CD14-positive monocyte (primary cell): ENCODE measurements around the gene FAHD2A. TPM values are rescaled to one million over a fixed set of nuclear protein-coding genes. Genes with fewer than 3 reads are reported as not detected.

Experiments used
- DNase-seq, 3 donors: peaks; one replicate each; pipeline ENCODE4 v3.0.0-alpha.2; 2011 to 2022
- H2AFZ ChIP-seq: 2 replicates; pipeline ENCODE4 v1.6.0; 2012; ENCODE audit warnings: mild to moderate bottlenecking, low read depth, low read length, inconsistent platforms; ENCODE audit not compliant: insufficient read depth, poor library complexity, severe bottlenecking
- H3K27ac ChIP-seq, 2 donors: 1 replicate in 1 of 2; 2 replicates in 1 of 2; pipeline ENCODE4 v1.5.1; 2012 to 2013; ENCODE audit warnings: low read length in 2 of 2, control low read depth in 1 of 2, inconsistent platforms in 1 of 2, low read depth in 1 of 2, mild to moderate bottlenecking in 1 of 2
- H3K27me3 ChIP-seq, 2 donors: one replicate each; pipeline versions ENCODE4 v1.6.0 to v1.6.1; 2011 to 2013; ENCODE audit warnings: low read length in 2 of 2; ENCODE audit not compliant: control insufficient read depth in 2 of 2, insufficient read depth in 2 of 2
- H3K36me3 ChIP-seq, 2 donors: replicated peaks in 1 of 2; 1 replicate in 1 of 2; 2 replicates in 1 of 2; pipeline versions ENCODE4 v1.5.1 to v1.6.1; 2012 to 2013; ENCODE audit warnings: low read length in 2 of 2, control low read depth in 1 of 2, inconsistent platforms in 1 of 2, mild to moderate bottlenecking in 1 of 2; ENCODE audit not compliant: insufficient read depth in 2 of 2, control insufficient read depth in 1 of 2
- H3K4me1 ChIP-seq, 2 donors: 1 replicate in 1 of 2; 2 replicates in 1 of 2; pipeline versions ENCODE4 v1.5.1 to v1.6.1; 2012 to 2013; ENCODE audit warnings: low read length in 2 of 2, control low read depth in 1 of 2, inconsistent platforms in 1 of 2, mild to moderate bottlenecking in 1 of 2, moderate library complexity in 1 of 2; ENCODE audit not compliant: insufficient read depth in 2 of 2, control insufficient read depth in 1 of 2
- H3K4me2 ChIP-seq: replicated peaks from 2 replicates; pipeline ENCODE3; 2012; ENCODE audit warnings: low read length, moderate library complexity, mild to moderate bottlenecking; ENCODE audit not compliant: poor library complexity, severe bottlenecking; ENCODE audit errors: extremely low read depth
- H3K4me3 ChIP-seq, 3 experiments: fragments of 200-600 bp in 1 of 3; sonication (generic) in 1 of 3; replicated peaks in 1 of 3; 1 replicate in 2 of 3; 2 replicates in 1 of 3; pipeline ENCODE4 v1.5.1; 2011 to 2013; ENCODE audit warnings: low read length in 3 of 3, mild to moderate bottlenecking in 3 of 3, control low read depth in 2 of 3, low read depth in 2 of 3, inconsistent platforms in 1 of 3, moderate library complexity in 1 of 3
- H3K79me2 ChIP-seq: 2 replicates; pipeline ENCODE4 v1.6.0; 2012; ENCODE audit warnings: mild to moderate bottlenecking, control low read depth, inconsistent platforms, low read length, moderate library complexity; ENCODE audit not compliant: insufficient read depth
- H3K9ac ChIP-seq: 2 replicates; pipeline ENCODE4 v1.6.0; 2017; ENCODE audit warnings: low read length, mild to moderate bottlenecking; ENCODE audit not compliant: insufficient read depth, poor library complexity, severe bottlenecking
- H3K9me3 ChIP-seq, 2 donors: replicated peaks in 1 of 2; 1 replicate in 1 of 2; 2 replicates in 1 of 2; pipeline versions ENCODE4 v1.5.1 to v1.6.1; 2012 to 2013; ENCODE audit warnings: low read length in 2 of 2, control low read depth in 1 of 2; ENCODE audit not compliant: control insufficient read depth in 1 of 2, insufficient read depth in 1 of 2
- H4K20me1 ChIP-seq: 2 replicates; pipeline ENCODE4 v1.6.0; 2012; ENCODE audit warnings: mild to moderate bottlenecking, low read length, control low read depth, moderate library complexity; ENCODE audit not compliant: insufficient read depth
- H3K27ac Mint-ChIP-seq, 7 donors: one replicate each; pipeline ENCODE4 v1.8.0; 2020; ENCODE audit warnings: mild to moderate bottlenecking in 7 of 7, mixed read lengths in 7 of 7, moderate library complexity in 6 of 7, inconsistent platforms in 2 of 7
- H3K27me3 Mint-ChIP-seq, 3 donors: one replicate each; pipeline ENCODE4 v1.8.0; 2021 to 2022; ENCODE audit warnings: low read depth in 3 of 3, mild to moderate bottlenecking in 3 of 3, mixed read lengths in 3 of 3, moderate library complexity in 3 of 3, inconsistent platforms in 1 of 3
- H3K36me3 Mint-ChIP-seq, 2 donors: one replicate each; pipeline ENCODE4 v1.8.0; 2020; ENCODE audit warnings: mixed read lengths in 2 of 2, inconsistent platforms in 1 of 2, mild to moderate bottlenecking in 1 of 2
- H3K4me1 Mint-ChIP-seq: one replicate; pipeline ENCODE4 v1.8.0; 2020; ENCODE audit warnings: mild to moderate bottlenecking, mixed read lengths
- H3K4me3 Mint-ChIP-seq, 2 donors: one replicate each; pipeline ENCODE4 v1.8.0; 2020; ENCODE audit warnings: mild to moderate bottlenecking in 2 of 2, mixed read lengths in 2 of 2, moderate library complexity in 1 of 2
- H3K9me3 Mint-ChIP-seq, 7 donors: one replicate each; pipeline ENCODE4 v1.8.0; 2020 to 2022; ENCODE audit warnings: mixed read lengths in 7 of 7, mild to moderate bottlenecking in 6 of 7, moderate library complexity in 6 of 7, inconsistent platforms in 2 of 7
- CTCF ChIP-seq: fragments of 200-600 bp; IDR thresholded peaks from one replicate; pipeline ENCODE4 v1.8.0; 2022; ENCODE audit warnings: antibody characterized with exemption, mild to moderate bottlenecking
- WGBS: methylation state at CpG from one replicate; pipeline ENCODE4 v1.1.5; 2013; ENCODE audit warnings: missing lambda C conversion rate; ENCODE audit not compliant: insufficient coverage; 5-methylcytosine and 5-hydroxymethylcytosine counted together
- intact Hi-C, 2 donors: fragments of 100-400 bp; cut with micrococcal nuclease; formaldehyde crosslinking; loops; one replicate each; pipeline versions ENCODE4 v1.15.0 to v1.15.1; 2023
- polyA plus RNA-seq, 3 donors: library from polyadenylated mRNA; depleted of rRNA in 1 of 3; unstranded in 2 of 3; stranded (reverse) in 1 of 3; fragments of 300-500 nt in 2 of 3; fragments of >200 nt in 1 of 3; fragmentation: Illumina TruSeq in 2 of 3; gene quantifications; 1 replicate in 2 of 3; 2 replicates in 1 of 3; pipeline ENCODE4 v1.2.3, GENCODE V29; 2012 to 2021

Gene FAHD2A
- polyA plus RNA-seq, 3 donors = 9.7 to 17.1 (median 10.5) TPM

GRCh38 chr2:95356821-95357700, 45.4 kb upstream of the FAHD2A start:
- H3K9ac ChIP-seq = no peak overlapping the region
- H4K20me1 ChIP-seq = no peaks in the 10 kb centered on the region
- H3K27ac ChIP-seq = no peak overlapping the region
- Mint-ChIP-seq H3K36me3 (no peaks in the 10 kb centered on the region), H3K4me1 (no peaks in the 10 kb centered on the region), H3K27ac (no peak overlapping the region), H3K27me3 (peaks cover 0 to 10% (median 5%) of the 10 kb centered on the region in 3 donors), H3K4me3 (no peak overlapping the region), H3K9me3 (peaks cover 0 to 10% (median 2%) of the 10 kb centered on the region in 7 donors)
- H3K79me2 ChIP-seq = no peaks in the 10 kb centered on the region
- H3K36me3 ChIP-seq = no peaks in the 10 kb centered on the region
- WGBS = 97% methylated on average over 7 of the region's 12 CpGs
- H3K4me1 ChIP-seq = no peaks in the 10 kb centered on the region
- intact Hi-C loops = no loop called here
- DNase-seq = no peak
- no peak for TF ChIP-seq CTCF
- H2AFZ ChIP-seq = no peak overlapping the region
- no peak overlapping the region for H3K4me2 ChIP-seq
- peaks cover 0 to 5% of the 10 kb centered on the region in 2 donors for H3K9me3 ChIP-seq
- H3K4me3 ChIP-seq = no peak overlapping the region
- no peaks in the 10 kb centered on the region for H3K27me3 ChIP-seq

- Histone ChIP-seq H3K4me1 (no peaks in the 10 kb centered on the region), H3K36me3 (no peaks in the 10 kb centered on the region), H3K9ac (no peak overlapping the region), H3K4me3 (no peak overlapping the region), H3K27me3 (no peaks in the 10 kb centered on the region), H3K9me3 (peaks cover 0 to 5% of the 10 kb centered on the region in 2 donors), H3K79me2 (no peaks in the 10 kb centered on the region), H4K20me1 (no peaks in the 10 kb centered on the region), H3K4me2 (no peak overlapping the region), H2AFZ (no peak overlapping the region), H3K27ac (no peak overlapping the region)
- Mint-ChIP-seq H3K4me1 (no peaks in the 10 kb centered on the region), H3K9me3 (peaks cover 0 to 10% (median 2%) of the 10 kb centered on the region in 7 donors), H3K27ac (no peak overlapping the region), H3K4me3 (no peak overlapping the region), H3K36me3 (no peaks in the 10 kb centered on the region), H3K27me3 (peaks cover 0 to 12% (median 4%) of the 10 kb centered on the region in 3 donors)
- intact Hi-C loops = no loop called here
- no peak for TF ChIP-seq CTCF
- no peak for DNase-seq
- 80% methylated on average over 5 of the region's 6 CpGs for WGBS
These were observed 44.7 kb upstream of the FAHD2A start for GRCh38 chr2:95357717-95358280.
